ENCODE measurements around the gene PGBD1.

The PGBD1 gene

GRCh38 chr6:28349344-28349891 is 68.0 kb downstream of the PGBD1 start:
- peaks cover 16% of the 10 kb centered on the region for H3K4me1 ChIP-seq (ENCODE audit: control insufficient read depth, low read length)
- no peaks in the 10 kb centered on the region for H4K20me1 ChIP-seq (ENCODE audit: control insufficient read depth, insufficient read depth, low read depth, low read length)
- TF ChIP-seq EZH2phosphoT487 (IDR thresholded peaks at IDR 0.05; ENCODE audit: borderline replicate concordance, low read length) = no peak
- TF ChIP-seq CTCF (IDR thresholded peaks at IDR 0.05; ENCODE audit: low read depth, low read length, poor library complexity, severe bottlenecking) = no peak
- no peaks in the 10 kb centered on the region for H3F3A ChIP-seq (ENCODE audit: control insufficient read depth, insufficient read depth)
- peaks cover 35% of the 10 kb centered on the region for H3K79me2 ChIP-seq (ENCODE audit: control insufficient read depth, low read length)
- H3K4me3 ChIP-seq (ENCODE audit: low read length) = peak overlapping the region; percentile 82
- peaks cover 8% of the 10 kb centered on the region for H3K36me3 ChIP-seq (ENCODE audit: control insufficient read depth, low read length)
- H3K27ac ChIP-seq (ENCODE audit: low read depth, low read length) = peak overlapping the region; percentile 51; the same call in 1 of the 2 replicates
- H3K4me2 ChIP-seq (ENCODE audit: low read length) = peak overlapping the region; percentile 68
- H3K9me3 ChIP-seq (ENCODE audit: control insufficient read depth, insufficient read depth, low read length) = peaks cover 7% of the 10 kb centered on the region; the same call in 1 of the 2 replicates
- no peaks in the 10 kb centered on the region for H3K27me3 ChIP-seq (ENCODE audit: control insufficient read depth, low read length)
- no peaks in the 10 kb centered on the region for H3K9me2 ChIP-seq (replicated peaks; ENCODE audit: control insufficient read depth, low read length)

DNA sequence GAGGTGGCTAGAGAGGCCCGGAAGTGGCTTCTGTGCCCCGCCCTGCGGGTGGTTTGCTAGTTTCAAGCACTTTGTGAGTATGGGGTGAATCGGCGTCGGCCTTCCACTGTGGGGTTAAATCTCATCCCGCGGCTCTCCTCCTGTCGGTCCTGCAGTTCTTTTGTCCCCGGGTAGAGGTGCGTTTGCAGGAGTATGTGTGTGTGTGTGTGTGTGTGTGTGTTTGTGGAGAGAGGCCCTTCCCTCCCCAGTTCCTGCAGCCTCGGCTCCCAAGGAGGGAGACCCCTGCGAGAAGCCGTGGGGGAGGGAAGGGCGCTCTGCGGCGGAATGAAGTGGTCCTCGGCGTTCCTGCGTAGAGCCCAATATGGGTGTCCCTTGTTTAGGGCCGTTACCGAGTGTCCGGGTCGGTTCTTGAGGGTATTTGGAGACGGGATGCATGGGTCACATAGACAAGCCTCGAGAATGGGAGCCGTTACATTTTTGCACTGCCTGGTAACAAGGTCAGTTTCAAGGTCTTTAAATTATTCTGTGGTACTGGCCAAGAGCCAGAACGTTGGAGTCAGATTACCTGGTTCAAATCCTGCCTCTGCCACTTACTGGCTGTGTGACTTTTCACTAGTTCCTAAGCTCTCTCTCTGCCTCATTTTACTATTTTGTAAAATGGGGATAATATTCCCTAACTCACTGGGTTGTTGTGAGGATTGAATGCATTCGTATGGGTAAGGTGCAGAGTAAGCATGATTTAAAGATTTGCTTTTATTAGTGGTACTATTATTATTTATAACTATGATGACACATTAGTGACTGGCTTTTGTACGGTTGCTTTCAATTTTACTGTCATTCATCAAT is 68.7 kb downstream of the PGBD1 start, which contains the start of gene ZKSCAN3:
Gene ZKSCAN3, plus strand, starts transcription at position 56 of the 846 bp plus-strand sequence. CDS start 9,640 bp downstream, outside the sequence.
- Histone ChIP-seq H3K9me2 (replicated peaks; ENCODE audit: control insufficient read depth, low read length) (no peaks in the 10 kb centered on the region), H3K79me2 (ENCODE audit: control insufficient read depth, low read length) (peaks cover 41% of the 10 kb centered on the region), H3K4me2 (ENCODE audit: low read length) (peak within 1 kb of the TSS; percentile 68), H3K4me1 (ENCODE audit: control insufficient read depth, low read length) (peaks cover 18% of the 10 kb centered on the region), H3K9me3 (ENCODE audit: control insufficient read depth, insufficient read depth, low read length) (peaks cover 8% of the 10 kb centered on the region; the same call in 1 of the 2 replicates), H4K20me1 (ENCODE audit: control insufficient read depth, insufficient read depth, low read depth, low read length) (no peaks in the 10 kb centered on the region), H3K36me3 (ENCODE audit: control insufficient read depth, low read length) (peaks cover 8% of the 10 kb centered on the region), H3F3A (ENCODE audit: control insufficient read depth, insufficient read depth) (no peaks in the 10 kb centered on the region), H3K4me3 (ENCODE audit: low read length) (peak within 1 kb of the TSS; percentile 82), H3K27me3 (ENCODE audit: control insufficient read depth, low read length) (no peaks in the 10 kb centered on the region), H3K27ac (ENCODE audit: low read depth, low read length) (peak within 1 kb of the TSS; percentile 51)
- TF ChIP-seq CTCF (IDR thresholded peaks at IDR 0.05; ENCODE audit: low read depth, low read length, poor library complexity, severe bottlenecking) (no peak), EZH2phosphoT487 (IDR thresholded peaks at IDR 0.05; ENCODE audit: borderline replicate concordance, low read length) (no peak)

GRCh38 chr6:28351087-28351486 is 69.7 kb downstream of the PGBD1 start:
- no peaks in the 10 kb centered on the region for H3K27me3 ChIP-seq (ENCODE audit: control insufficient read depth, low read length)
- TF ChIP-seq CTCF (IDR thresholded peaks at IDR 0.05; ENCODE audit: low read depth, low read length, poor library complexity, severe bottlenecking) (no peak), EZH2phosphoT487 (IDR thresholded peaks at IDR 0.05; ENCODE audit: borderline replicate concordance, low read length) (no peak)
- peaks cover 41% of the 10 kb centered on the region for H3K79me2 ChIP-seq (ENCODE audit: control insufficient read depth, low read length)
- H3F3A ChIP-seq (ENCODE audit: control insufficient read depth, insufficient read depth) = no peaks in the 10 kb centered on the region
- no peak overlapping the region for H3K27ac ChIP-seq (ENCODE audit: low read depth, low read length)
- no peaks in the 10 kb centered on the region for H4K20me1 ChIP-seq (ENCODE audit: control insufficient read depth, insufficient read depth, low read depth, low read length)
- H3K9me2 ChIP-seq (replicated peaks; ENCODE audit: control insufficient read depth, low read length) = no peaks in the 10 kb centered on the region
- peaks cover 27% of the 10 kb centered on the region for H3K4me1 ChIP-seq (ENCODE audit: control insufficient read depth, low read length)
- H3K4me2 ChIP-seq (ENCODE audit: low read length) = peak overlapping the region; percentile 68
- peaks cover 8% of the 10 kb centered on the region; the same call in 1 of the 2 replicates for H3K9me3 ChIP-seq (ENCODE audit: control insufficient read depth, insufficient read depth, low read length)
- H3K36me3 ChIP-seq (ENCODE audit: control insufficient read depth, low read length) = peaks cover 8% of the 10 kb centered on the region
- peak overlapping the region; percentile 82 for H3K4me3 ChIP-seq (ENCODE audit: low read length)

Data from DOHH2 (cell line).